NCI-H128 (cell line): ENCODE measurements around the gene E2F2.

ENCODE experiments used
- DNase-seq: peaks from one replicate; lab custom pipeline; 2025; ENCODE audit not compliant: unreplicated experiment; lab: John Stamatoyannopoulos, UW

The E2F2 gene

DNA sequence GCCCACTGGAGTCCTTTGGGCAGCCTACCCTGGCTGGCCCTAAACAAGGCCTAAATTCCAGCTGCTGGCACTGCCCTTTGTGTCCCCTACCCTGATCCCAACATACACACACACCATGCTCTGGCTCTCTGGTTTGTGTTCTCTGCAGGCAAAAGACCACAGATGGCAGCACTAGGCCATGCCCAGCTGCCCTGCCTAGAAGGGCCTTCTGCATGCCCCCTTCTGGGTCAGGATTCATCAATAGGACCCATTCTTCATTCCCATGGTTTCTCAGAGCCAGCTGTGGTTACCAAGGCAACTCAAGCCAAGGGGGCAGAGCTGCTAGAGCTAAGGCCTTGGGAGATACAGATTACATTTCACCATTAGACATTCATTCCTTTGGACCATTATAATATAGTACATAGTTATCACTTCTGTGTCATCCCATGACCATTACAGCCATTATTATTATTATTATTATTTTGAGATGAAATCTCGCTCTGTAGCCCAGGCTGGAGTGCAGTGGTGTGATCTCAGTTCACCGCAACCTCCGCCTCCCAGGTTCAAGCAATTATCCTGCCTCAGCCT is 64.5 kb downstream of the E2F2 start:
- no peak for DNase-seq

DNA sequence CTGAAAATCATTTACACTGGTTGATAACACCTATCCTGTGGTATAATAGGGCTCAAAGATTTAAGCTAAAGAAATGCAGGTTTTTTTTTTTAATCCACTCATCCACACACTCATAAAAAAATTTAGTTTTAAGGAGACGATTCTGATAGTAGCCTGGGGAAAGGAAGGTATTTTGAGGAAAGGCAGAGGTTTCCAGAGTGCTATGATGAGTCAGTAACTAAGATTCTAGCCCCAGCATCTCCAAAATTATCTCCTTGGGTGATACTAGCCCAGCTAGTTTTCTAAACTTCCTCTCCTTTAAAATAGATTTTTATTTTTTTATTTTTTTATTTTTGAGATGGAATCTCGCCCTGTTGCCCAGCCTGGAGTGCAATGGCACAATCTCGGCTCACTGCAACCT is 67.7 kb downstream of the E2F2 start:
- DNase-seq, result no peak

DNA sequence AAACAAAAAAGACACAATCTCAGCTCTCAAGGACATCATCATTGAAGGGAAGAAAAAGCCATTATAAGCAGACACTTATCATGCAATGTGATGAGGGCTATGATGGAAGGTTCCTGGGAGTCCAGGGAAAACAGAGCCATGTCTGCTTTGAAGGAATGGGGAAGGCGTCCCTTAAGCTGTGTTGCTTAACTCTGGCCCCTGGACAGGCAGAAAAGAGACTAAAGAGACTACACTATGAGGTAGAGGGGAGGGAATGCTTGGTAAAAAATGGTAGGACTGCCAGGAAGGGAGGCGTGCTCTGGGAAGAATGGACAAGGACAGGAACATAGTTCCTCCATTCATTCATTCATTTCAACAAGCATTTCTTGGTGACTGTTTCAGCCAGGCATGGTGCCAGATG is 68.3 kb downstream of the E2F2 start:
- DNase-seq, result no peak

DNA sequence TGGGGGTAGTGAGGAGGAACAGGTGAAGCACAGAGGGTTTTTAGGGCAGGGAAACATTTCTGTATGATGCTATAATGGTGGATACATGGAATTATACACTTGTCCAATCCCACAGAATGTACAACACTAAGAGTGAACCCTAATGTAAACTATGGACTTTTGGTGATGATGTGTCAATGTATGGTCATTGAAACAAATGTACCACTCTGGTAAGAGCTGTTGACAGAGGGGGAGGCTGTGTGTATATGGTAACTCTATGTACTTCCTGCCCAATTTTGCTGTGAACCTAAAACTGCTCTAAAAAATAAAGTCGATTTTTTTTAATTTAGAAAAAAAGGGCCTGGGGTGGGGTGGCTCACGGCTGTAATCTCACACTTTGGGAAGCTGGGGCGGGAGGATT is 70.0 kb downstream of the E2F2 start:
- no peak for DNase-seq

DNA sequence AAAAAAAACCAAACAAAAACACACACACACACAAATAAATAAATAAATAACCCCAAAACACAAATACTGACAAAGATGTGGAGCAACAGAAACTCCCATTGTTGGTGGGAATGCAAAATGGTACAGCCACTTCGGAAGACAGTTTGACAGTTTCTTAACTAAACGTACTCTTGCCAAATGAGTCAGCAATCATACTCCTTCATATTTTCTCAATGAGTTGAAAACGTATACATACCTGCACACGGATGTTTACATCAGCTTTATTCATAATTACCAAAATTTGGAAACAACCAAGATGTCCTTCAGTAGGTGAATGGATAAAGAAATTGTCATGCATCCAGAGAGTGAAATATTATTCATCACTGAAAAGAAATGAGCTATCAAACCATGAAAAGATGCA is 70.5 kb downstream of the E2F2 start:
- no peak for DNase-seq

DNA sequence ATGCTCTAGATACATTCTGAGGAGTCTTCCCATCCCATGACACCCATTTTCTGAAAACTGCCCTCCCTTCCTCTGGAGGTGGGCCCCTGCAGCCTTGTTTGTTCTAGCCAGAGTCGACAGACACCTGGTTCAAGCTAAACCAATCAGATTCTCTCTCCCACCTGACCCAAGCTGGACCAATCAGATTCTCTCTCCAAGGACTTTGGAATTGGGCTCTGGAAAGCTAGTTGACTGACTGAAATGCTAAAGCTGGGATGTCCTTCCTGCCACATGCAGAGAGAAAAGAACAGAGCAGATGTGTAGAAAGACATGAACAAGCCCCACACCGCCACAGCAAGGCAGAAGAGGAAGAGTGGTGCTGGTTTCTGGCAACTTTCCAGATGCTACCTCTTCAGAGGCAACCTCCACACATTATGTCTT is 71.7 kb downstream of the E2F2 start:
- DNase-seq, result no peak
